Neutrophil (primary cell): ENCODE measurements around the gene NACC2.
A peak's percentile ranks its signal among the peaks of the same experiment; 100 is the strongest.

Experiments used
- H3K27ac ChIP-seq: fragments of 200-600 bp; sonication (generic); 2 replicates; pipeline ENCODE4 v1.5.1; 2016; ENCODE audit warnings: mild to moderate bottlenecking, moderate library complexity
- H3K27me3 ChIP-seq: fragments of 200-600 bp; sonication (generic); 2 replicates; pipeline ENCODE4 v1.6.0; 2016; ENCODE audit warnings: mild to moderate bottlenecking
- H3K36me3 ChIP-seq: fragments of 200-600 bp; sonication (generic); 2 replicates; pipeline ENCODE4 v1.5.1; 2017
- H3K4me1 ChIP-seq, 2 experiments: fragments of 200-600 bp in 1 of 2; sonication (generic) in 1 of 2; 1 replicate in 1 of 2; 2 replicates in 1 of 2; pipeline versions ENCODE4 v1.5.1 to v1.6.1; 2013 to 2016; ENCODE audit warnings: low read depth in 1 of 2, low read length in 1 of 2, mild to moderate bottlenecking in 1 of 2, moderate library complexity in 1 of 2; ENCODE audit not compliant: control insufficient read depth in 1 of 2, insufficient read depth in 1 of 2
- H3K4me3 ChIP-seq, 2 experiments: fragments of 200-600 bp in 1 of 2; sonication (generic) in 1 of 2; 1 replicate in 1 of 2; 2 replicates in 1 of 2; pipeline ENCODE4 v1.5.1; 2013 to 2016; ENCODE audit warnings: low read depth in 1 of 2, low read length in 1 of 2, mild to moderate bottlenecking in 1 of 2, moderate library complexity in 1 of 2
- H3K9me3 ChIP-seq: fragments of 200-600 bp; sonication (generic); 2 replicates; pipeline ENCODE4 v1.5.1; 2016
- TF ChIP-seq, protein P1 (sequence below): fragments of 200-600 bp; sonication (generic); IDR thresholded peaks from 2 replicates; pipeline ENCODE4 v1.5.1; 2016; ENCODE audit warnings: antibody characterized with exemption

Gene NACC2

DNA sequence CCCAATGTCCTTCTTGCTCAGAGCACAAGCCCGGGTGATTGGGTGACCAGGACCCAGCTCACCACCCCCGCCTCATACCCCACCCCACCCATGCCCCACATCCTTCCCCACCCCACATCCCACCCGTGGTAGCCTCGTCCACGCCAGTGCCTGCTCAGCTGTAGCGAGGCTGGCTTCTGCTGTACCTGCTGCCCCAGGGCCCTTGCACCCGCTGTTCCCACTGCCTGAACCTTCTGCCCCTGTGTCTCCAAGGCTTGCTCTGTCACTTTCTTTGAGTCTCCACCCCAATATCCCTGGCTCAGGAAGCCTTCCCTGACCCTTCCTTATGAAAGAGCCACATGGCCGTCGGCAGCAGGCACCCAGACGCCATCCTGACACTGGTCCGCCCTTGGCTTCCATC lies 3.1 kb upstream of the NACC2 start:
- no peaks in the 10 kb centered on the region for H3K36me3 ChIP-seq
- no peak overlapping the region for H3K4me3 ChIP-seq
- peaks cover 33% of the 10 kb centered on the region for H3K27me3 ChIP-seq
- H3K4me1 ChIP-seq = peaks cover 17 to 26% of the 10 kb centered on the region in 2 experiments
- TF ChIP-seq, protein P1, sequence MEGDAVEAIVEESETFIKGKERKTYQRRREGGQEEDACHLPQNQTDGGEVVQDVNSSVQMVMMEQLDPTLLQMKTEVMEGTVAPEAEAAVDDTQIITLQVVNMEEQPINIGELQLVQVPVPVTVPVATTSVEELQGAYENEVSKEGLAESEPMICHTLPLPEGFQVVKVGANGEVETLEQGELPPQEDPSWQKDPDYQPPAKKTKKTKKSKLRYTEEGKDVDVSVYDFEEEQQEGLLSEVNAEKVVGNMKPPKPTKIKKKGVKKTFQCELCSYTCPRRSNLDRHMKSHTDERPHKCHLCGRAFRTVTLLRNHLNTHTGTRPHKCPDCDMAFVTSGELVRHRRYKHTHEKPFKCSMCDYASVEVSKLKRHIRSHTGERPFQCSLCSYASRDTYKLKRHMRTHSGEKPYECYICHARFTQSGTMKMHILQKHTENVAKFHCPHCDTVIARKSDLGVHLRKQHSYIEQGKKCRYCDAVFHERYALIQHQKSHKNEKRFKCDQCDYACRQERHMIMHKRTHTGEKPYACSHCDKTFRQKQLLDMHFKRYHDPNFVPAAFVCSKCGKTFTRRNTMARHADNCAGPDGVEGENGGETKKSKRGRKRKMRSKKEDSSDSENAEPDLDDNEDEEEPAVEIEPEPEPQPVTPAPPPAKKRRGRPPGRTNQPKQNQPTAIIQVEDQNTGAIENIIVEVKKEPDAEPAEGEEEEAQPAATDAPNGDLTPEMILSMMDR = no peak
- H3K27ac ChIP-seq = no peak overlapping the region
- no peaks in the 10 kb centered on the region for H3K9me3 ChIP-seq

- H3K4me1 ChIP-seq = peaks cover 27 to 37% of the 10 kb centered on the region in 2 experiments
- H3K27me3 ChIP-seq = peaks cover 32% of the 10 kb centered on the region
- TF ChIP-seq, protein P1 = no peak
- no peak overlapping the region for H3K27ac ChIP-seq
- peak overlapping the region in 1 of 2 experiments; percentile 69 for H3K4me3 ChIP-seq
- H3K36me3 ChIP-seq = no peaks in the 10 kb centered on the region
- no peaks in the 10 kb centered on the region for H3K9me3 ChIP-seq
Measured at GRCh38 chr9:136096505-136097001, 1.5 kb upstream of the NACC2 start.

DNA sequence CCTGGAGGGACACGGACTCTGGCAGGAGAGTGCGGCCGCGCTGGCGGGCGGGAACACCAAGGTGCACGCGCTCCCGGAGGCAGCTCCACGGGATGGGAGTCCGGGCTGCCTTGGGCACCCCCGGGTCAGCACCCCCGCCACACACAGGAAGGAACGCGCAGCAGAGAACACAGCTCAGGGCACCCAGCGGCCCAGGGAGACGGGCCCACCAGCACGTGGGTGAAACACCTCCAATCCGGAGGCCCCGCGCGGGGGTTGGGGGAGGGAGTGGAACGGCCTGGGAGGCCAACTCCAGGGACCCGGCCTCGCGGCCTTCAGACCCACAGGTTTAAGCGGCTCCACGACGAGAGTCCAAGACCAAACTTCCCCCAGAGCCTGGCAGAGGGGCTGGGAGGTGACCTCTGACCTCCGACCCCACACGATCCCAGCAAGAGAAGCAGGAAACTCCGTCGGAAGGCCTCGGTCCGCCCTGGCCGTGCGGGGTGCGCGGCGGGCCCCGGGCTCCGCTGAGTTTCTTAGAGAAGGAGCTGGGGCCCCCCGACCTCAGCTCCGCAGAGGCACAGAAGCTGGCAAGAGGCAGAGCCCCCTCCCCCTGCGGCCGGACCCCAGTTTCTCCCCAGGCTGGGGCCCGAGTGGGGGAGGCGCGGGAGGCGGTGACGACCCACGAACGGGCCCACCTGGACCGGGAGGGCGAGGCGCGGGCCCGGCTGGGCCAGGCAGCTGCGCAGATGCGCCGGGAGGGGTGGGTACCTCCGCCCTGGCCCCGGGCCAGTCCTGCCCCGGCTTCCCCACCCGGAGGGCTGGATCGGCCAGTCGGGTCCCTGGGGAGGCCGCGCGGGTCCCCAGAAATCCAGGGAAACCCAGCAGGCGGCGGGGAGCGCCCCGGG lies 851 bp downstream of the NACC2 start:
- peaks cover 21% of the 10 kb centered on the region for H3K27me3 ChIP-seq
- peaks cover 38 to 53% of the 10 kb centered on the region in 2 experiments for H3K4me1 ChIP-seq
- TF ChIP-seq, protein P1 = no peak
- no peaks in the 10 kb centered on the region for H3K9me3 ChIP-seq
- peak overlapping the region; percentile 71 to 92 for H3K4me3 ChIP-seq
- no peaks in the 10 kb centered on the region for H3K36me3 ChIP-seq
- H3K27ac ChIP-seq = peak overlapping the region; percentile 82

GRCh38 chr9:136093346-136093986 lies 1.6 kb downstream of the NACC2 start:
- Histone ChIP-seq H3K4me3 (peak overlapping the region; percentile 71 to 92), H3K36me3 (no peaks in the 10 kb centered on the region), H3K4me1 (peaks cover 45 to 56% of the 10 kb centered on the region in 2 experiments)

DNA sequence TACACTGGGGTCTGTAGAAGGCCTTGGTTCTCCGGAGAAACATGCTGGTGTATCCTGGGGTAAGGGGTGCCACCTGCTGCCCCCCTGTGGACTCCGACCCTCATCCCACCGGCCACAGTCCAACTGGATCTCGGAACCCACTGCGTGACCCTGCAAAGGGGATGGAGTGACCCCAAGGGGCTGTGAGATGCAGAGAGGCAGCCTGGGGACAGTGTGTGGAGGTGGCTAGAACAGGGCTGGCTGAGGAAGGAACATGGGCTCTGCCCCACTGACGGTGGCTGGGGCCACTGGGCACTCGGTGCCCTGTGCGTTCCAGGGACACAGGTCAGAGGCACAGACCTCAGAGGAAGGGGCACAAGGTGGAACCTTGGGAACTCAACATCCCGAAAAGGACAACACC lies 2.3 kb downstream of the NACC2 start:
- peak overlapping the region; percentile 82 for H3K27ac ChIP-seq
- peaks cover 6% of the 10 kb centered on the region for H3K27me3 ChIP-seq
- TF ChIP-seq, protein P1 = no peak
- H3K4me3 ChIP-seq = no peak overlapping the region
- H3K36me3 ChIP-seq = no peaks in the 10 kb centered on the region
- peaks cover 51 to 63% of the 10 kb centered on the region in 2 experiments for H3K4me1 ChIP-seq
- no peaks in the 10 kb centered on the region for H3K9me3 ChIP-seq

More at GRCh38 chr9:136093346-136093986, 1.6 kb downstream of the NACC2 start:
- no peaks in the 10 kb centered on the region for H3K9me3 ChIP-seq
- peak overlapping the region; percentile 82 for H3K27ac ChIP-seq
- peaks cover 13% of the 10 kb centered on the region for H3K27me3 ChIP-seq
- TF ChIP-seq, protein P1 = no peak
